Superior temporal gyrus (tissue), 1 donor: ENCODE data around the gene METTL8.
A peak's percentile ranks its signal among the peaks of the same experiment; 100 is the strongest.
"Not testable (repeated sequence)": the region's sequence is repeated elsewhere in the genome, so short reads cannot be mapped to it uniquely, and the experiment has no call there.

Experiments
- DNase-seq: peaks from one replicate; pipeline ENCODE4 v3.0.0-alpha.2; 2016; ENCODE audit errors: extremely low spot score

Gene METTL8

GRCh38 chr2:171401947-171402346 is 31.8 kb downstream of the METTL8 start:
- DNase-seq, result no peak

DNA sequence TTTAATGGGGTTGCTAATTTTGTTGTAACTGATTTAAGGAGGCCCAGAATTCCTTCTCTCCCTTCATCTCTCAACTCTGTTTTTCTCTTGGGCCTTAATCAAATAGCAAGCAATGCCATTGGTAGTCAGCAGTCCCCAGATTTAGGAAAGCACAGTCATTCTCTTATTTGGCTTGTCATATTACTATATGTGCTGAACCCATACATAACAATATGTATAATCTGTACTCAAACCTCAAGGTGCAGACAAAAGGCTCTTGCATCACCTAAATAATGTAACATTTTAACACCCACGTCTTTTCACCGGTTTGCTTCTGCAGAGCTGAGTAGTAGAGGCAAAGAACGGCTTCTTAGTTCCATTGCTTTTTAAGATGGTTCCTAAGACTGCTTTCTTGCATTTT is 33.4 kb downstream of the METTL8 start:
- DNase-seq, result no peak

DNA sequence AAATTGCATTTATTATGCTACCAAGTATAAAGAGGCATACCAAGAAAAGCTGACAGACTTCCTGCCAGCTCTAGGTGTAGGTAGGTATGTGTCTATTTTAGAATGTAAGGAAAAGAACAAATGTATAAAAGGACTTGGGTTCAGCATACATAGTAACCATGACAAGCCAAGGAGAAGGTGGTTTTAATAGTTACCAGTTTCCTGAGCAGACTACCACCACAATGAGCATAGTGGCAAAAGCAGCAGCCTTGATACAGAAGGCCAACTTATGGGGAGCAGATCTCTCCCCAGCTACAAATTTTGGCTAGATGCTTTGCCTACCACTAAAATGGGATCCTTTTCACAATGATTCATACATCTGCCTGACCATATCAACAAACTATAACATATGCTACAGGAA is 34.5 kb downstream of the METTL8 start:
- no peak for DNase-seq

- DNase-seq, result no peak
Observed at GRCh38 chr2:171394164-171394740, 39.5 kb downstream of the METTL8 start.

DNA sequence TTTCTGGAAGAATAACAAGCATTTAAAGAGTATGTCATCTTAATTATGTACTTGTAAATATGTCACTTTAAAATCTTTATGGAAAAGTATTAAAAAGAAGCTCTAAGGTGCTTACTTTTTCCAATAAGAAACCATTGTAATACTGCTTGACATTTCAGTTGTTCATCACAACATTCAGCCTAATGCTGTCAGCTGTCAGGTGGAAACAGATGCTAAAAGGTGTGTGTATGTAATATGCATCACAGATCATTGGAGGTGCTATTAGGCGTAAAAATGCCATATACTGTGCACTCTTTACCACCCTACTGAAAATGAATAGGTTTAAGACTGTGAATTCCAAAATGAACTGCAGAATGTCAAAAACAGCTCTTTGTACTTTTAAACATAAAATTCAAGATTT is 40.3 kb downstream of the METTL8 start:
- no peak for DNase-seq

- no peak for DNase-seq
Observed at GRCh38 chr2:171391532-171391931, 42.3 kb downstream of the METTL8 start.

DNA sequence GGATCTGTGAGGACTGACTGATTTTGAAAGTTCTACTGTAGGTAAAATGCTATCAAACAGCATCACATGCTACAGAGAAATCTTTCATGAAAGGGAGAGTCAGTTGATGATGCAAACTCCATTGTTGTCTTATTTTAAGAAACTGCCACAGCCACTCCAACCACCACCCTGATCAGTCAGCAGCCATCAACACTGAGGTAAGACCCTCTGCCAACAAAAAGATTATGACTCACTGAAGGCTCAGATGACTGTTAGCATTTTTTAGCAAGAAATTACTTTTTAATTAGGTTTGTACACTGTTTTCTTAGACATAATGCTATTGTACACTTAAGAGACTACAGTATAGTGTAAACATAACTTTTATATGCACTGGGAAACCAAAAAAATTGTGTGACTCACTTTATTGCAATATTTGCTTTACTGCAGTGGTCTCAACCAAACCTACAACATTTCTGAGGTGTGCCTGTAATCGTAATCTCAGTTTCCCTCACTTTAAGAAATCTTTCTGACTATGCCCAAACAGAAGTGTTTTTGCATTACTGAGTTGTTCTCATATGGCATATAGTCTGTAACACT is 42.8 kb downstream of the METTL8 start:
- DNase-seq, result no peak

DNA sequence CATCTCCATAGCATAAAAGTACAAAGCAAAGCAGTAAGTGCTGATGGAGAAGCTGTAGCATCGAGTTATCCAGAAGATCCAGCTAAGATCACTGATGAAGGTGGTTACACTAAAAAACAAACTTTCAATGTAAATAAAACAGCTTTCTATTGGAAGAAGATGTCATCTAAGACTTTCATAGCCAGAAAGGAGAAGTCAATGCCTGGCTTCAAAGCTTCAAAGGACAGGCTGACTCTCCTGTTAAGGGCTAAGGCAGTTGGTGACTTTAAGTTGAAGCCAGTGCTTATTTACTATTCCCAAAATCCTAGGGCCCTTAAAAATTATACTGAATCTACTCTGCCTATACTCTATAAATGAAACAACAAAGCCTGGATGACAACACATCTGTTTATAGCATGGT is 44.0 kb downstream of the METTL8 start:
- DNase-seq, result no peak

DNA sequence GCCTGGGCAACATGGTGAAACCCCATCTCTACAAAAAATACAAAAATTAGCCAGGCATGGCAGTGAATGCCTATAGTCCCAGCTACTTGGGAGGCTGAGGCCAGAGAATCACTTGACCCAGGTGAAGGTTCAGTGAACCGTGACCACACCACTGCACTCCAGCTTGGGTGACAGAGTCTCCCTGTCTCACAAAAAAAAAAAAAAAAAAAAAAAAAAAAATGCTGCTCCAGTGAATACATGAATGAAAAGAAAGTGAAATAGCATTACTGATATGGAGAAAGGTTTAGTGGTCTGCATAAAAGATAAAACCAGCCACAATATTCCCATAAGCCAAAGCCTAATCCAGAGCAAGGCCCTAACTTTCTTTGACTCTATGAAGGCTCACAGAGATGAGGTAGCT is 44.5 kb downstream of the METTL8 start:
- no peak for DNase-seq

DNA sequence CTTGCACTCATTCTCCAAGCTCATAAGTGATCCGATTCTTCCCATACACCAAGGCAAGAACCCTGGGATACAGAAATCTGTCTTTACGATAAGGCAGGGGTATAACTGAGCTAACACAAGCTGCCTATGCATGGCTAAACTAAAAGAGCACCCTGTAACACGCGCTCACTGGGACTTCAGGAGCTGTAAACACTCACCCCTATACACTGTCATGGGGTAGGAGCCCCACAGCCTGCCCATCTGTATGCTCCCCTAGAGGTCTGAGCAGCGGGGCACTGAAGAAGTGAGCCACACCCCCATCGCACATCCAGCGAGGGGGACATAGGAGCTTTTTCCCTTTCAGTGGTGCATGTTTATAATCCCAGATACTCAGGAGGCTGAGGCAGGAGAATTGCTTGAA is 46.7 kb downstream of the METTL8 start:
- no peak for DNase-seq

GRCh38 chr2:171386627-171387026 is 47.2 kb downstream of the METTL8 start:
- no peak for DNase-seq

GRCh38 chr2:171383134-171383533 is 50.7 kb downstream of the METTL8 start:
- no peak for DNase-seq

GRCh38 chr2:171382175-171382574 is 51.6 kb downstream of the METTL8 start:
- DNase-seq, result not testable (repeated sequence)

DNA sequence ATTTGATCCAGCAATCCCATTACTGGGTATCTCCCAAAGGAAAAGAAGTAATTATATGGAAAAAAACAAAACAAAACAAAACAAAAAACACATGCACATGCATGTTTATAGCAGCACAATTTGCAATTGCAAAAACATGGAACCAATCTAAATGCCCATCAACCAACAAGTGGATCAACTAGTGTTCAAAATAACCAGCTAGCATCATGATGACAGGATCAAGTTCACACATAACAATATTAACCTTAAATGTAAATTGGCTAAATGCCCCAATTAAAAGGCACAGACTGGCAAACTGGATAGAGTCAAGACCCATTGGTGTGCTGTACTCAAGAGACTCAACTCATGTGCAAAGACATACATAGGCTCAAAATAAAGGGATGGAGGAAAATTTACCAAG is 55.9 kb downstream of the METTL8 start:
- DNase-seq, result not testable (repeated sequence)

- no peak for DNase-seq
Observed at GRCh38 chr2:171367692-171368091, 66.1 kb downstream of the METTL8 start.

- DNase-seq, result no peak
Observed at GRCh38 chr2:171365778-171366177, 68.0 kb downstream of the METTL8 start.

DNA sequence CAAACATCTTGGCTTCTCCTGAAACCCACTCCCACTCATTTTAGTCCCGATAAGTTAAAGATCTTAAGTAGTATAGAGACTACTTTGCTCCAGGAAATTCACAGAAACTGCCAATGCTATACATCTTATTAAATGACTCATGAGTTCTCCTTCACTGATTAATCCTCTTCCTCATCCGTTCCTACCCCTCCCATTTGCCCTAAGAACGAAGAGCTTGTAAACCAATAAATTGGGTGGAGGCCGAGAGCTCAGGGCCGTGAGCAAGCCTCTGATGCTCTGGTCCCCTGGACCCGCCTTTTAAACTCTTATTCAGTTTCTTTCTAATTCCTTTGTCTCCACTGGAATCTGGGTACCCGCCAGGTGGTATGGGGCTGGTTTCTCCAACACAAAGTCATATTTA is 68.6 kb downstream of the METTL8 start:
- DNase-seq, result no peak

DNA sequence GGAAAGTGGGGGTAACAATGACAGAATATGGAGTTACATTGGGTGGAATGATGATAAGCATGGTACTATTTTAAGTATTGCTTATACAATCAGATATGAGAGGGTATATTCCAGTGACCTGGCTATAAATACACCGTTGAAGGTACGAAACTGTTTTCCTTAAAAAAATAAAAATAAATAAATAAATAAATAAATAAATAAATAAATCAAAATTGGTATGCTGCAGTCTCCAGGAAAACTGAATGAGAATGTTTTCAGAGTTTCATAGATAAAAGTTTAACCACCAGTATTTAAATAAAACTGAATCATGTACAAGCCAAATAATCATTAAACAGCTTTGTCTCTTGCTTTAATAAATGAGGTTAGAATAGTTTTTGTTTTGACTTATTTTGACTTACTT is 71.4 kb downstream of the METTL8 start:
- DNase-seq, result no peak

GRCh38 chr2:171360905-171361304 is 72.9 kb downstream of the METTL8 start:
- DNase-seq, result no peak

GRCh38 chr2:171353746-171354145 is 80.0 kb downstream of the METTL8 start:
- DNase-seq, result not testable (repeated sequence)

GRCh38 chr2:171348056-171348455 is 85.7 kb downstream of the METTL8 start:
- DNase-seq, result peak; percentile 11

- no peak for DNase-seq
Observed at GRCh38 chr2:171347591-171348032, 86.2 kb downstream of the METTL8 start.

GRCh38 chr2:171346723-171347557 is 86.8 kb downstream of the METTL8 start:
- no peak for DNase-seq
